Kidney glomerular epithelial cell (primary cell): Measurements from ENCODE around the gene MCL1.
"Not testable (repeated sequence)": the region's sequence is repeated elsewhere in the genome, so short reads cannot be mapped to it uniquely, and the experiment has no call there.

ENCODE experiments used
- DNase-seq: peaks from one replicate; lab custom pipeline; 2025; lab: John Stamatoyannopoulos, UW

Gene MCL1

DNA sequence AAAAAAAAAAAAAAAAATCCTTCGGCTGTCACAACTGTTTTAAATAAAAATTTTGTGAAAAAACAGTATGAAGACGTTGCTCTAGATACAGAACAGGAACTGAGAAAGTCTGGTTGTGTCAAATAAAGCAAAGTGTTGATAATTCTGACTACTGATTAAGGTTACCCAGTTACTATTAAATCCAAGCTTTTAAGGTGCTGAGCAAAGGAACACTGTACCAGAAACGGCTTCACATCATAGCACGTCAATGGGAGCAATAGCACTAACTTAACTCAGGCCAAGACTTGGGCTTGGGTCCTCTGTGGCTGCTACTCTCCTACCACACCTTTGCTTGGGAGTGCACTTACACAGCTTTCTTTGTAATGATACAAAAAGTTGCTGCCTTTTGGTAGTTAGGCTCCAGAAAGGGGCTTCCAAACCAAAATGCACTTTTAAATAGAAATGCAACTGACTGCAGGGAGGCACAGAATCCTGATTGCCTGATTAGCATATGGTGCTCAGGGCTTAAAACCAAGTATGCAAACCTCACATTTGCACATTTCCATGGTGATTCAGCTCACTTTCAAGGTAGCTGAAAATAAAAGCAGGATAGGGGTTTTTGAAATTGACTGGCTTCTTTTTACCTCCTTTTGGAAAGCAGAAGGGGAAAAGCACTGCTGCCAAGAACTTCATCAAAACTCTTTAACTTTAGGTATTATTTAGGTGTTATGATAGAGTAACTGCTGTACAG lies 6.3 kb downstream of the MCL1 start:
- DNase-seq: no peak

DNA sequence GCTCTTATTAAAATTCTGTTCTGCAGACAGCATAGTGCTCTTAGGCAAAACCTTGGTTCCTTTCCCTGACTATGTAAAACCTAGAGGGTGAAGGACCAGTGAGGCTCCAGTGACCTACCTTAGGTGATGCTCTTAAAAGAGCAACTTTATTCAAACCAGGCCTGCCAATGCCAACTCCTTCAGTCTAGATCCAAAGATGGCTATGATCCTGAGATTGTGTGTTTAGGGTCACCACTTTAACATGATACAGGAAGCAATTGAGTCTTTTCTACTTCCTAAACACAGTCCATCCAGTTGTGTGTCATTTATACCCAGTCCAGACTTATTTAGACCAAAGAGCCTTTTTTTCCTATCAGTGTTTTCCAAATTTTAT lies 10.8 kb downstream of the MCL1 start:
- no peak for DNase-seq

DNA sequence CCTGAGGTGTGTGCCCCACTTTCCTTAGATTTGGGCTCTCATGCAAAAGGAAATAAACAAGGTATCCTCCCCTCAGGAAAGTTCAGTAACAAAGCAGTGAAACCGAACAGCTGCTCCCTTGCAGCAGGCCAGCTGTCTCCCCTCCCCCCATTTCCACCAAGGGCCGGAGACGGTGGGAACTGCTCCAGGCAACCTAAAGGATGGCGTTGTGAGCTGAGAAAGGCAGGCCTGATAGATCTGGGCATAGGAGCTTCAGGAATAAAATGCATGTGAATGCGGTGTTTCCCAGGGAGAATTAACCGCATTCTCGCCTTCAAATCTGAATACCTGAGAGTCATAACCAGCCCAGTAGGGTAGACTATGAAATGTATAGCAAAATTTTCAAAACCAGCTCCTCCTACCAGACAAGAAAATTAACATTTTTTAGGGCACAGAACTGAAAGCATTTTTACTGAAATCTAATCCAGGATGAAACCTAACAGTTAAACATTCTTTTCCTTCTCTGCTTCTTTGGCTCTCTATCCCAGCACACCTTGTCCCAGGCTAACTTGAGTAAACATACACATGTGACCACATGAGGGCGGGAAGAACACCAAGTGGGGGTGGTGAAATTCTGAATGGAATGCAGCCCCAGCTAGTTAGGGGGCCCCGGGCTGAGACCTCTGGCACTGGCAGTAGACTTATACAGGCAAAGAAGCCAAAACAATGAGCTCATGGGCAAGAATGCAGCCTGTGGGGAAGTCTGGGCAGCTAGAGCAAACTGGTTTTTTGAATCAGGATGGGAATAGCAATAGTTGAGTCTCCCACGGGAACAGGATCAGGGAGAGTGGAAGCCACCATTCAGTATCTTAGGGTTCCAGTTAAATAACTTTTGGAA lies 11.5 kb downstream of the MCL1 start:
- DNase-seq: peak; percentile 96

DNA sequence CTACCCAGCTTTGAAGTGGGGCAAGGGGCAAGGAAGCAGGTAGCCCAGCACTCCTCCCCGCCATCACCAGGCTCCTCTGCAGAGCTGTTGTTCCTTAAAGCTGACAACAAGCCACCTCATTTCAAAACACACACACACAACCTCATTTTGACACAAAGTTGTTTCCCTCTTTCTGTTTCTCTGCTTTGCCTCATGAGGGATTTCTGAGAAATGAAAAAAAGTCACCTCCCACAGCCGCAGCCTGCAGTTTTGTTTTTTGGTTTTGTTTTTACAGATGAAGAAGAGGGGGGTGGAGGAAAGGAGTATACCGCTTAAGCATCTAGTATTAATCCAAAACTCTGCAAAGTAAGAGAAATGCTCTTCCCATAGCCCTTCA lies 12.1 kb downstream of the MCL1 start:
- DNase-seq: no peak

DNA sequence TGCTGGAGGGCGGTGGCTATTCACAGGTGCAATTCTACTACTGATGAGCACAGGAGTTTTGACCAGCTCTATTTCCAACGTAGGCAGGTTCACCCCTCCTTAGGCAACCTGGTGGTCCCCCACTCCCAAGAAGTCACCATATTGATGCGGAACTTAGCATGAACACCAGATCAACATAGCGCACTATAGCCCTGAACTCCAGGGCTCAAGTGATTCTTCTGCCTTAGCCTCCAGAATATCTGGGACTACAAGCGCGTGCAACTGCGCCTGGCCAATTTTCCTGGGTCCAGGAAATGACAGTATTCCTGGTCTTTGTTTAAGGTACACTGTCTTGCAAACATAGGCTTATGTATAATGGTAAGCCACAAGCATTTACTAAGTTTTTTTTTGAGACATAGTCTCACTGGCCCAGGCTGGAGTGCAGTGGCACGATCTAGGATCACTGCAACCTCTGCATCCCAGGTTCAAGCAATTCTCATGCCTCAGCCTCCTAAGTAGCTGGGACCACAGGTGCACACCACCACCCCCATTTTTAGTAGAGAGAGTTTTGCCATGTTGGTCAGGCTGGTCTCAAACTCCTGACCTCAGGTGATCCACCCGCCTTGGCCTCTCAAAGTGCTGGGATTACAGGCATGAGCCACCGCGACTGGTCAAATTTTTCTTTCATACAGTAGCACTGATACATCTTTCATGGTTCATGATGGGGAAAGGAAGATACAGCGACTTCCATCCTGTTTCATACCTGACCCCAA lies 12.6 kb downstream of the MCL1 start:
- DNase-seq: no peak

DNA sequence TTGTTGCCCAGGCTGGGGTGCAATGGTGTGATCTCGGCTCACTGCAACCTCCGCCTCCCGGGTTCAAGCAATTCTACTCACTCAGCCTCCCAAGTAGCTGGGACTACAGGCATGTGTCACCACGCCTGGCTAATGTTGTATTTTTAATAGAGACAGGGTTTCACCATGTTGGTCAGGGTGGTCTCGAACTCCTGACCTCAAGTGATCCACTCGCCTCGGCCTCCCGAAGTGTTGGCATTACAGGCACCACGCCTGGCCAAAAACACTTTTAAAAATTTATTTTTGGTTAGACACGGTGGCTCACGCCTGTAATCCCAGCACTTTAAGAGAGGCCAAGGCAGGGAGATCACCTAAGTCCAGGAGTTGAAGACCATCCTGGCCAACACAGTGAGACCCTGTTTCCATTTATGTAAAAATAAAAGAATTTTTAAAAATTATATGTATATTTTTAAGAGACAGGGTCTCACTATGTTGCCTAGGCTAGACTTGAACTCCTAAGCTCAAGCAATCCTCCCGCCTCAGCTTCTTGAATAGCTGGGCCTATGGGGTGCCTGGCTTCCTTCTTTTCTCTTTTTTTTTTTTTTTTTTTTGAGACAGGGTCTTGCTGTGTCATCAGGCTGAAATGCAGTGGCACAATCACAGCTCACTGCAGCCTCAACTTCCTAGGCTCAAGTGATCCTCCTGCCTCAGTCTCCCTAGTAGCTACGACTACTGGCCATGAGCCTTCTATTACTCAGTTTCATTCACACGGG lies 14.0 kb downstream of the MCL1 start:
- not testable (repeated sequence) for DNase-seq

DNA sequence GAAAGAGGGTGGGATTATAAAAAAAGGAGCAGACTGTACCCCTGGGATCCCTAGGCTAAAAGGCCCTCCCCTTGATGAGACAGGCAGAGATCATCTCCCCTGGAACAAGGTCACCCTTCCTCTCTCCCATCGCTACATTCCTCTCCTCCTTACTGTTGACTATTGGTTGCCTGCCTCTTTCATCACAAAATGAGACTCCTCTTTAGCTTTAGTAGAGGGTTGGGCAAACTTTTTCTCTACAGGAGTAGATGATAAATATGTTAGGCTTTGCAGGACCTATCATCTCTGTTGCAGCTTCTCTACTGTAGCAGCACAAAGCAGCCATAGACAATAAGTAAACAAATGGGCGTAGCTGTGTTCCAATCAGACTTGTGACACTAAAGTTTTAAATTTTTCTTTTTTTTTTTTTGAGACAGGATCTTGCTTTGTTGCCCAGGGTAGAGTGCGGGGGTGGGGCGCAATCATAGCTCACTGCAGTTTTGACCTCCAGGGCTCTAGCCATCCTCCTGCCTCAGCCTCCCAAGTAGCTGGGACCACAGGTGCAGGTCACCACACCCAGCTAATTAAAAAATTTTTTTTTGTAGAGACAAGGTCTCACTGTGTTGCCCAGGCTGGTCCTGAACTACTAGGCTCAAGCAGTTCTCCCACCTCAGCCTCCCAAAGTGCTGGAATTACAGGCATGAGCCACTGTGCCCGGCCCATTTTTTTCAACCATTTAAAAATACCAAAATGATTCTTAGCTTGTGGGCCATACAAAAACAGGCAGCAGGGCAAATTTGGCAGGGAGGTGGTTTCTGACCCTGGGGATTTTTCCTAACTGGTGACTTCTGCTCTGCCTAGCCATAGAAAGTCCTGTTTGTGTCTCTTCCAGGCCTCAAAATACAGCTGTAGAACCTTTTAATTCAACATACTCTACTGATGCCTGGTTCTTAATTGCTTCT lies 15.1 kb downstream of the MCL1 start:
- peak; percentile 66 for DNase-seq

DNA sequence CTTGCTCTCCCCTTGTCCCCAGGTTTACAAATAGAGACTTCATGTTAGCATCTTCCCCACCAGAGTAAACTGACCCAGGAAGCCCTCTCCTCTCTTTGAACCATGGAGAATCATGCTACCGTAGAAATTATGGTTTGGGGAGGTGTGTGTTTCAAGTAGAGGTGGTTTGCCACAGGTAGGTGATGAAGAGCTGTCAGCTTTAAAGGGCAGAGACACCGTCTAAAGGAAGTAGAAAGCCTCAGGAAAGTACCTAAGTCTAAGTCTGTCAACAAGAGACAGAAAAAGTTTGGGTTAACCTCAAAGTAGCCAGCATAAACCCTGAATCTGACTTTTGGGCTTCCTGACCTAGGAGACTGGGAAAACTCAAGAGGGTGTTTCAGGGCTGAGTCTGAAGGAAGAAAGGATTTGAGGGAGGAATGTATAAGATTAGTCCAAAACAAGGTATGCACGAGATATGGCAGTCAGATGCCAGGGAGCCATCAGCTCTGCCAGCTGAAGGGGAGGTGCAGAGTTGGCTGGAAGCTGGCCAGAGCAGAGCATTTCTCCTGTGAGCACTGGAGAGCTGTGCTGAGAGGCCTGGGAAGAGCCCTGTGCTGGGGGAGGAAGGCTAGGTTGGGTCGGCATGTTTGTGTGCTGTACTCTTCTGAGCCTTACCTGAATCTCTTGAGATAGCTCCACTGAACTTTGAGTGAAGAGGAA lies 15.9 kb downstream of the MCL1 start:
- DNase-seq: peak; percentile 68

DNA sequence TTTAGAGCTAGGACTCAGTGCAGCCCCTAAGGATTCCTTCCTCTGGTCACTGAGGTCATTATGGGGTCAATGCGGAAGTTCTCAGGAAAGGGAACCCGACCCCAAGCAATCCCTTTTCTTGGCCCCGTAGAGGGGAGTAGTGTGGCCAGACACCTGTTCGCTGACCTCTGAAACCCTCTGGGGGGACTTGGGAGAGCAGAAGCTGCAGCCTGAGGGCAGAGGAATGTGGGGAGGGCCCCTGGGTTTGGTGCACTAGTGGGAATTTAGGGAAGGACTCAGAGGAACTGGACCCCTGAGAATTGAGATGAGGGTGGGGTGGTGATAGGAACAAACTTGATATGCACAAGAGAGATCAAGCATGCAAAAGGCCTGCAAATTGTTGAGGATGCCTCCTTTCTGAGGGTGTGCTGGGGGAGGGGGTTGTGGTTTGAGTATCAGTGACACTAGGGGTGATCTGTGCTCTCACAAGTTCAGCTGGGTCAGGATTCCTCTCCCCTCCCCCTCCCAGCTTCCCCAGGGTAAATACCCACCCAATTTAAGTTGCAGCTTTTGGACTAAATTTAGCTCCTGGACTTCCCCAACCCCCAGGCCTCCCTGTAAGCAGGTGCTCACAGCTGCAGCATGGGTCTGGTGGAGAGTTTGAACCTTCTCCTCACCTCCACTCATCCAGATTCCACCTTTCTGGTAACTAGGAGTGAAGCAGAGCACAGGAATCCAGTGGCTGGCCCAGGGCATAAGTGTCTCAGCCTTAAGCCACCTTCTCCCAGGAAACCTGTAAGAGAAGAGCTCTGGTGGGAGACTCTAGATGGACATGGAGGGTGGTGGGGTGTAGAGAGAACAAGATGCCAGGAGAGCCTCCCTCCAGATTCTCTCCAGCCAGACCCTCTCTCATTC lies 16.7 kb downstream of the MCL1 start:
- DNase-seq: no peak

DNA sequence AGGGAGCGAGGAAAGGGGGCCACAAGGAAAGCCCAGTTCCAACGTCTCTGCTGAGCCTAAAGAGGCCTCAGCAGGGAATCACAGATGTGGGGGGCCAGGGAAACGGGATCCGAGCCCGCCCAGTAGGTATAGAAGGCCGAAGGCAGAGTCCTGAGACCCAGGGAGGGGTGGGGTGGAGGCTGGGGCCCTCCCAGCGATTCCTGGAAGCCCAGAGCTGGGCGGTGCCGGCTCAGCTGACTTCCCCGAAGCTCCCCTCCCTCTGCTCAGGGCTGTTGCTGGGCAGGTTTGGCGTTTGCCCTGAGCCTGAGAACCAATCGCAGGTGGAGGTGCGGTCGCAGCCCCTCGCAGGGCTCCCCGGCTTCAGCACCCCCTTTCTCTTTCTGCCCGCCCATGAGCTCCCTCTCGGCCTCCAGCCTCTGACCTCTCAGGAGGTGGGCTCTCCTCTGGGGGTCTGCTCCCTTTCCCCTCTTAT lies 17.4 kb downstream of the MCL1 start:
- peak; percentile 79 for DNase-seq

DNA sequence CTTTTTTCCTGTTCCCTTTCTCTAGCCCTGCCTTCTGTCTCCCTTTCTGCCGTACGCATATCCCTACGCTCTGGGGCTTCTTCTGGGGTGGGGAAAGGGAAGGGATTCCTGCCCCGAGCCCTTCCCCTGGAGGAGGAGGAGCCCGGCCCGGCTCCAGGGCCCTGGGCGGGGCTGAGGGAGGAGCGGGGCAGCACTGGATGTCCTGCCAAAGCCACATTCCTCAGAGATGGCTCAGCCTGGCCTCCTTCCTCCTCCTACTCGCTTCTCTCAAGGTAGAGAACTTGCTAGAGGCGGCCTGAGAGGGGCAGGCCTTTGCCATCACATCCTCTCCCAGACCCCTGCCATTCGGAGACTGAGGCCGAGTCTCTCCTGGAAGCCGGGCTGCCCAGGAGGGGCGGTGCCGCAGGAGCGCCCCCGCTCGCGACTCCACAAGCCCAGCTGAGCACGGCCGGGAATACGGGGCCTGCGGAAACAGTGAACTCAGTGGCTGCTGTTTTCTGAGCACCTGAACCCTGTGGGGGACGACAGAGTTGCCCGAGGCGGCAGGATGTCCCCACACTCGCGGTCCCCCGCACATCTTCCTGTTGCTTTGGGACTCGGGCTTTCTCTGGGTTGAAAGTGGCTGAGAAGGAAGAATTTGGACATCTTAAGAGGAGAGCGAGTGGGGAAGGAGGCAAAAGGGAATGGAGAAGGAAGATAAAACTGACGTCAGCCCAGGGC lies 18.0 kb downstream of the MCL1 start:
- DNase-seq: peak; percentile 98

DNA sequence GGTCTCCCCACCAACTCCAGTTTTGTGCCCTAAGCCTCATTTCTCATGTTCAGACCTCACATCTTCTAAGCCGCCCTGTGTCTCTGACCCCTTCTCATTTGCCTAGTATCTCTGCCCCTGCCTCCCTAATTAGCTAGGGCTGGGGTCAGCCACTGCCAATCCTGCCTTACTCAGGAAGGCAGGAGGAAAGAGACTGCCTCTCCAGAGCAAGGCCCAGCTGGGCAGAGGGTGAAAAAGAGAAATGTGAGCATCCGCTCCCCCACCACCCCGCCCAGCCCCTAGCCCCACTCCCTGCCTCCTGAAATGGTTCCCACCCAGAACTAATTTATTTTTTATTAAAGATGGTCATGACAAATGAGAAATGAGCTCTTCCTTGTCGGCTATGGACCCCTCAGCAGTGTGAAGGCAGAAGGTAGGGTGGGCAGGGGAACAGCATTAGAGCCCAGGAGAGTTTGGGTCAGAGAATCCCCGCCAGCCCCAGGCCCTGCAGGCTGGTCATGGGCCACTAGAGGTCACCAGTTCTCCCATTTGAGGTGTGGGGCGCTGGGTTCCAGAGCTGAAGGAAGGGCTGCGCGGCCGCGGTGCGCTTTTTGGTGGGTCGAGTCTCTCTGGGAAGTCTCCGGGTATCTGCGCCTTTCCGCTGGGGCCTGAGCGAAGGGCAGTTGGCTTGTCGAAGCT lies 18.7 kb downstream of the MCL1 start:
- DNase-seq: peak; percentile 92

DNA sequence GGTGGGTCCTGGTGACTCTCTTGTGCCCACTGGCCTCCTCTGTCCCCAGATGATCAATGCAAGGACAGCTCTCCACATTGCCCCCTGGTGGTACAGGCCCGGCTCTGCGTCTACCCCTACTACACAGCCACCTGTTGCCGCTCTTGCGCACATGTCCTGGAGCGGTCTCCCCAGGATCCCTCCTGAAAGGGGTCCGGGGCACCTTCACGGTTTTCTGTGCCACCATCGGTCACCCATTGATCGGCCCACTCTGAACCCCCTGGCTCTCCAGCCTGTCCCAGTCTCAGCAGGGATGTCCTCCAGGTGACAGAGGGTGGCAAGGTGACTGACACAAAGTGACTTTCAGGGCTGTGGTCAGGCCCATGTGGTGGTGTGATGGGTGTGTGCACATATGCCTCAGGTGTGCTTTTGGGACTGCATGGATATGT lies 19.4 kb downstream of the MCL1 start:
- DNase-seq: no peak

DNA sequence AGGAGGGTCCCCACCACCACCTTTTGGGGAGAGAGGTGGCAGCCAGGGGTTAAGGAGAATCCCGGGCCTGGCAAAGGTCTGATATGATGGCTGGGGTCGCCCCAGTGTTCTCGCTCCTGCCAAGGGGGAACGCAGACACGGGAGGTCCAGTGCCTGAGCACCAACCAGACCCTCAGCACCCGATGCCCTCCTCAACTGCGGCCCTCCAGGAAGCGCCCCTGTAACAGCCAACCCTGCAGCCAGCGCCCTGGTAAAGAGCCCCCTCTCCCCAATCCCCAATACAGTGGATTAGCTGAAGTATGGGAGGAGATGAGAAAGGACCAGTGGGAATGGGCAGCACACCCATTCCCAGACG lies 19.8 kb downstream of the MCL1 start:
- no peak for DNase-seq

DNA sequence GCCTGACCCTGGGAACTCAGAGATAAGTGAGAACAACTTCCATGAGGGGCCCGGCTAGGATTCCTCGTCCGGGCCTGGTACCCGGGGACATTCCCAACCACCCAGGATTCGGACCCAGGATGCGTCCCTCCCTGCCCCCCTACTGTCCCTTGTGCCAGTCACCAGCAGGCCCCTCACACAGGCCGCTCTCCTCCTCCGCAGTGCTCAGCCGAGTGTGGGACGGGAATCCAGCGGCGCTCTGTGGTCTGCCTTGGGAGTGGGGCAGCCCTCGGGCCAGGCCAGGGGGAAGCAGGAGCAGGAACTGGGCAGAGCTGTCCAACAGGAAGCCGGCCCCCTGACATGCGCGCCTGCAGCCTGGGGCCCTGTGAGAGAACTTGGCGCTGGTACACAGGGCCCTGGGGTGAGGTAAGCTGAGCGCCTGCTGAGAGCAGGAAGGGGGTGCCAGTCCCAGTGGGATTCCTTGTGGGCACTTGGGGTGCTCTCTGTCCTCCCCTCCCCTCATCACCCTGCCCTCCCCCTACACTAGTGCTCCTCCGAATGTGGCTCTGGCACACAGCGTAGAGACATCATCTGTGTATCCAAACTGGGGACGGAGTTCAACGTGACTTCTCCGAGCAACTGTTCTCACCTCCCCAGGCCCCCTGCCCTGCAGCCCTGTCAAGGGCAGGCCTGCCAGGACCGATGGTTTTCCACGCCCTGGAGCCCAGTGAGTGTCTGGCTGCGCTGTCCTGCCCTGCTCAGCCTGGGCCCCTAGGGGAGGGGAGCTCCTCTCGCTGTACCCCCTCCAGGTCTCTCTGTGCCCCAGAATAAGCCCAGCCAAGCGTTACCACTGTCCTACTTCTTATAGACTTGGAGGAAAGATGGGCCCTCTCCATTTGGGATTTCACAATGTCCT lies 20.4 kb downstream of the MCL1 start:
- peak; percentile 24 for DNase-seq

DNA sequence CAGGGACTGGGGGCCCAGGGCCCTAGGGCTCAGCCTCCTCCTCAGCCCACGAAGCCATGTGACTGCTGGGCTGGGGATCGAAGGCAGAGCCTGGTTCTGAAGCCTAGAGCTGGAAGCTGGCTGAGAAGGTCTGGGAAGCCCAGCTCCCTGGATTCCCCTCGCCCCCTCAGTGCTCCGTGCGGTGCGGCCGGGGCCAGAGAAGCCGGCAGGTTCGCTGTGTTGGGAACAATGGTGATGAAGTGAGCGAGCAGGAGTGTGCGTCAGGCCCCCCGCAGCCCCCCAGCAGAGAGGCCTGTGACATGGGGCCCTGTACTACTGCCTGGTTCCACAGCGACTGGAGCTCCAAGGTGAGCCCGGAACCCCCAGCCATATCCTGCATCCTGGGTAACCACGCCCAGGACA lies 21.1 kb downstream of the MCL1 start:
- no peak for DNase-seq

DNA sequence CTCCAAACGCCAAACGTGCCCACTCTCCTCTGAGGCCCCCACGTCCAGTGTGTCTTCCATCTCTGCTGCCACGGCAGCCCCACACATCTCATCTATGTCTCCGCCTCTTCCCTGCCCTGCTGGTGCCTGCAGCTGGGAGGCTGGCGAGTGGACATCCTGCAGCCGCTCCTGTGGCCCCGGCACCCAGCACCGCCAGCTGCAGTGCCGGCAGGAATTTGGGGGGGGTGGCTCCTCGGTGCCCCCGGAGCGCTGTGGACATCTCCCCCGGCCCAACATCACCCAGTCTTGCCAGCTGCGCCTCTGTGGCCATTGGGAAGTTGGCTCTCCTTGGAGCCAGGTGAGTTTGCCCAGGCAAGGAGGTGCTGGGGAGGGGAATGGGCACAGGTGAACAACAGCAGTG lies 21.6 kb downstream of the MCL1 start:
- DNase-seq: no peak
